ENCODE data around the gene GPRC5A. TPM values are rescaled to one million over a fixed set of nuclear protein-coding genes. Genes with fewer than 3 reads are reported as not detected.

The GPRC5A gene
- total and polyA plus RNA-seq, 8 donors = 9.6 to 1,562 (median 18.4) TPM

GRCh38 chr12:12933742-12934141 is 42.4 kb downstream of the GPRC5A start:
- no peak overlapping the region for H3K27ac ChIP-seq
- no peak for TF ChIP-seq CTCF (IDR thresholded peaks at IDR 0.05)
- no peak overlapping the region for H3K4me3 ChIP-seq
- intact Hi-C loops (cut with DNase I) = no loop called here
- H3K9me3 ChIP-seq = no peaks in the 10 kb centered on the region
- ATAC-seq (no peak), DNase-seq (no peak)
- H3K27me3 ChIP-seq = no peaks in the 10 kb centered on the region
- no peaks in the 10 kb centered on the region for H3K4me1 ChIP-seq
- no peaks in the 10 kb centered on the region for H3K36me3 ChIP-seq

- no peak for TF ChIP-seq CTCF (IDR thresholded peaks at IDR 0.05)
- no peaks in the 10 kb centered on the region for H3K9me3 ChIP-seq
- H3K36me3 ChIP-seq = no peaks in the 10 kb centered on the region
- H3K27me3 ChIP-seq = no peaks in the 10 kb centered on the region
- no peak for ATAC-seq
- intact Hi-C loops (cut with DNase I) = no loop called here
- H3K4me1 ChIP-seq = no peaks in the 10 kb centered on the region
- no peak for DNase-seq
- no peak overlapping the region for H3K27ac ChIP-seq
- no peak overlapping the region for H3K4me3 ChIP-seq
Observed at GRCh38 chr12:12934556-12934955, 43.2 kb downstream of the GPRC5A start.

- Histone ChIP-seq H3K27ac (no peak overlapping the region), H3K9me3 (no peaks in the 10 kb centered on the region), H3K4me1 (no peaks in the 10 kb centered on the region), H3K27me3 (no peaks in the 10 kb centered on the region), H3K36me3 (no peaks in the 10 kb centered on the region), H3K4me3 (no peak overlapping the region)
- no peak for ATAC-seq
- DNase-seq = no peak
- TF ChIP-seq CTCF (IDR thresholded peaks at IDR 0.05) = no peak
- intact Hi-C loops (cut with DNase I) = no loop called here
Observed at GRCh38 chr12:12936983-12937491, 45.7 kb downstream of the GPRC5A start.

GRCh38 chr12:12938541-12938940 is 47.2 kb downstream of the GPRC5A start:
- DNase-seq = no peak
- no peak overlapping the region for H3K27ac ChIP-seq
- no peak for TF ChIP-seq CTCF (IDR thresholded peaks at IDR 0.05)
- no peaks in the 10 kb centered on the region for H3K36me3 ChIP-seq
- intact Hi-C loops (cut with DNase I) = no loop called here
- no peak overlapping the region for H3K4me3 ChIP-seq
- no peaks in the 10 kb centered on the region for H3K4me1 ChIP-seq
- H3K9me3 ChIP-seq = no peaks in the 10 kb centered on the region
- ATAC-seq = no peak
- H3K27me3 ChIP-seq = no peaks in the 10 kb centered on the region

GRCh38 chr12:12939888-12940287 is 48.5 kb downstream of the GPRC5A start:
- DNase-seq = no peak
- no peak for TF ChIP-seq CTCF (IDR thresholded peaks at IDR 0.05)
- Histone ChIP-seq H3K36me3 (no peaks in the 10 kb centered on the region), H3K9me3 (no peaks in the 10 kb centered on the region), H3K4me1 (no peaks in the 10 kb centered on the region), H3K27me3 (no peaks in the 10 kb centered on the region), H3K27ac (no peak overlapping the region), H3K4me3 (no peak overlapping the region)
- intact Hi-C loops (cut with DNase I) = no loop called here
- no peak for ATAC-seq
